Fibroblast of lung (primary cell): ENCODE results near the gene CKAP2. TPM values are rescaled to one million over a fixed set of nuclear protein-coding genes. Genes with fewer than 3 reads are reported as not detected.
"Not testable (repeated sequence)": the region's sequence is repeated elsewhere in the genome, so short reads cannot be mapped to it uniquely, and the experiment has no call there.

Source experiments
- DNase-seq, 2 donors: peaks; one replicate each; pipeline versions ENCODE4 v3.0.0 to v3.0.0-alpha.2; 2010; ENCODE audit warnings: low read depth in 2 of 2
- H2AFZ ChIP-seq: 2 replicates; pipeline ENCODE4 v1.5.1; 2012; ENCODE audit warnings: low read length, control low read depth, inconsistent platforms
- H3K27ac ChIP-seq: 2 replicates; pipeline ENCODE4 v1.5.1; 2011; ENCODE audit warnings: low read length, control low read depth; ENCODE audit not compliant: insufficient read depth
- H3K27me3 ChIP-seq: 2 replicates; pipeline ENCODE4 v1.5.1; 2011; ENCODE audit warnings: mild to moderate bottlenecking, low read length; ENCODE audit not compliant: control insufficient read depth, insufficient read depth
- H3K36me3 ChIP-seq: 2 replicates; pipeline ENCODE4 v1.5.1; 2011; ENCODE audit warnings: low read length; ENCODE audit not compliant: control insufficient read depth, insufficient read depth
- H3K4me1 ChIP-seq: 2 replicates; pipeline ENCODE4 v1.5.1; 2011; ENCODE audit warnings: low read length; ENCODE audit not compliant: control insufficient read depth, insufficient read depth; ENCODE audit errors: extremely low read depth
- H3K4me2 ChIP-seq: 2 replicates; pipeline ENCODE4 v1.5.1; 2011; ENCODE audit warnings: low read length, control low read depth; ENCODE audit not compliant: insufficient read depth; ENCODE audit errors: extremely low read depth
- H3K4me3 ChIP-seq, 4 experiments: fragments of 200-600 bp in 1 of 4; sonication (generic) in 1 of 4; replicated peaks in 1 of 4; 2 replicates each; pipeline ENCODE4 v1.5.1; 2011 to 2016; ENCODE audit warnings: low read length in 4 of 4, low read depth in 3 of 4, mild to moderate bottlenecking in 3 of 4, control low read depth in 2 of 4, inconsistent platforms in 1 of 4, mixed read lengths in 1 of 4; ENCODE audit not compliant: insufficient read depth in 1 of 4; ENCODE audit errors: control extremely low read depth in 1 of 4
- H3K79me2 ChIP-seq: 2 replicates; pipeline ENCODE4 v1.5.1; 2012; ENCODE audit warnings: mild to moderate bottlenecking, low read length, inconsistent platforms; ENCODE audit not compliant: control insufficient read depth, insufficient read depth
- H3K9ac ChIP-seq: 2 replicates; pipeline ENCODE4 v1.5.1; 2011; ENCODE audit warnings: mild to moderate bottlenecking, low read length, control low read depth; ENCODE audit not compliant: insufficient read depth
- H3K9me3 ChIP-seq: 2 replicates; pipeline ENCODE4 v1.5.1; 2012; ENCODE audit warnings: low read depth, low read length; ENCODE audit not compliant: control insufficient read depth, insufficient read depth
- H4K20me1 ChIP-seq: 2 replicates; pipeline ENCODE4 v1.5.1; 2011; ENCODE audit warnings: low read length; ENCODE audit not compliant: control insufficient read depth, insufficient read depth; ENCODE audit errors: extremely low read depth
- polyA plus RNA-seq, 2 donors: library from polyadenylated mRNA; depleted of rRNA in 1 of 2; stranded (reverse) in 1 of 2; unstranded in 1 of 2; fragments of >200 nt; gene quantifications; 2 replicates each; pipeline ENCODE4 v1.2.1, GENCODE V29; 2011 to 2012; ENCODE audit warnings: missing spikeins in 1 of 2
- total RNA-seq: library from RNA; depleted of rRNA; stranded (reverse); fragments of >200 nt; gene quantifications from 2 replicates; pipeline ENCODE4 v1.2.1, GENCODE V29; 2014

Gene CKAP2
- total and polyA plus RNA-seq, 2 donors (not counting 1 experiment from before 2014, with no cell fraction given), result 10.5 to 24.8 TPM

- H2AFZ ChIP-seq, H3K27me3 ChIP-seq, H3K79me2 ChIP-seq, H3K4me3 ChIP-seq, H3K9me3 ChIP-seq, H3K36me3 ChIP-seq, H3K4me2 ChIP-seq, H3K4me1 ChIP-seq, H4K20me1 ChIP-seq, H3K27ac ChIP-seq, DNase-seq, H3K9ac ChIP-seq: not testable (repeated sequence)
Observed at GRCh38 chr13:52488763-52489162, 33.5 kb downstream of the CKAP2 start.

- H3K9ac ChIP-seq, H2AFZ ChIP-seq, H3K27ac ChIP-seq, H3K9me3 ChIP-seq, H3K27me3 ChIP-seq, H3K4me1 ChIP-seq, H3K4me3 ChIP-seq, DNase-seq, H4K20me1 ChIP-seq, H3K4me2 ChIP-seq, H3K79me2 ChIP-seq, H3K36me3 ChIP-seq: not testable (repeated sequence)
Observed at GRCh38 chr13:52491015-52491414, 35.7 kb downstream of the CKAP2 start.

DNA sequence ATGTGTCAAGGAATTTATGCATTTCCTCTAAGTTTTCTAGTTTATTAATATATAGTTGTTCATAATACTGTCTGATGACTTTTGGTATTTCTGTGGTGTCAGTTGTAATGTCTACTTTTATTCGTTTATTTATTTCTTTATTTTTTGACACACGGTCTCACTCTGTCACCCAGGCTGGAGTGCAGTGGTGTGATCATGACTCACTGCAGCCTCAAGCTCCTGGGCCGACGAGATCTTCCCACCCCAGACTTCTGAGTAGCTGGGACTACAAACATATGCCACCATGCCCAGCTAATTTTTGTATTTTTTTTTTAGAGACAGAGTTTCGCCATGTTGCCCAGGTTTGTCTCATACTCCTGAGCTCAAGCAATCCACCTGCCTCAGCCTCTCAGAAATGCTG, 39.0 kb downstream of the CKAP2 start:
- H2AFZ ChIP-seq, H3K79me2 ChIP-seq, H4K20me1 ChIP-seq, H3K27ac ChIP-seq, H3K4me2 ChIP-seq, H3K4me3 ChIP-seq, H3K9me3 ChIP-seq, H3K4me1 ChIP-seq, H3K36me3 ChIP-seq, DNase-seq, H3K9ac ChIP-seq, H3K27me3 ChIP-seq: not testable (repeated sequence)

DNA sequence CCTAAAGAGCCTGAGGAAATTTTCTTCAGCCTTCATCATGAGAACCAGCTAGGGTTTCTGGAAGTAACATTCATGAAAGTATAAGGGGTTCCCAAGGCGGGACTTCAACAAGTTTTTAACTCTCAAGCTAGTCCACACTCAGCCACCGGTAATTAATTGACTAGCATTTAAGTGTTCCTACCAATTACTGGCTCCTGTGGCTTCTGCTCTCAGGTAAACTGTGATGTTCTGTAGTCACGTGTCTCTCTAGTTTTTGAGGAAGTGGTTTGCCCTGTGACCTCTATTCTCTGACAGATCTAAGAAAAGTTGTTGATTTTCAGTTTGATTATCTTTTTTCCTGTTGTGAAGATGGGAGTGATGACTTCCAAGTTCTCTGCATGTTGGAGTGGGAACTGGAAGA, 42.7 kb downstream of the CKAP2 start:
- H3K4me3 ChIP-seq, H3K4me1 ChIP-seq, DNase-seq, H4K20me1 ChIP-seq, H3K9ac ChIP-seq, H3K4me2 ChIP-seq, H3K36me3 ChIP-seq, H3K9me3 ChIP-seq, H3K27ac ChIP-seq, H2AFZ ChIP-seq, H3K27me3 ChIP-seq, H3K79me2 ChIP-seq: not testable (repeated sequence)

- DNase-seq, H3K4me2 ChIP-seq, H2AFZ ChIP-seq, H4K20me1 ChIP-seq, H3K9me3 ChIP-seq, H3K4me1 ChIP-seq, H3K36me3 ChIP-seq, H3K27me3 ChIP-seq, H3K9ac ChIP-seq, H3K4me3 ChIP-seq, H3K27ac ChIP-seq, H3K79me2 ChIP-seq: not testable (repeated sequence)
Observed at GRCh38 chr13:52502277-52502676, 47.0 kb downstream of the CKAP2 start.

- H3K9ac ChIP-seq, H3K36me3 ChIP-seq, H3K79me2 ChIP-seq, H3K4me3 ChIP-seq, H3K27me3 ChIP-seq, H4K20me1 ChIP-seq, H3K27ac ChIP-seq, H3K4me1 ChIP-seq, H3K9me3 ChIP-seq, H2AFZ ChIP-seq, H3K4me2 ChIP-seq, DNase-seq: not testable (repeated sequence)
Observed at GRCh38 chr13:52505843-52506242, 50.6 kb downstream of the CKAP2 start.

DNA sequence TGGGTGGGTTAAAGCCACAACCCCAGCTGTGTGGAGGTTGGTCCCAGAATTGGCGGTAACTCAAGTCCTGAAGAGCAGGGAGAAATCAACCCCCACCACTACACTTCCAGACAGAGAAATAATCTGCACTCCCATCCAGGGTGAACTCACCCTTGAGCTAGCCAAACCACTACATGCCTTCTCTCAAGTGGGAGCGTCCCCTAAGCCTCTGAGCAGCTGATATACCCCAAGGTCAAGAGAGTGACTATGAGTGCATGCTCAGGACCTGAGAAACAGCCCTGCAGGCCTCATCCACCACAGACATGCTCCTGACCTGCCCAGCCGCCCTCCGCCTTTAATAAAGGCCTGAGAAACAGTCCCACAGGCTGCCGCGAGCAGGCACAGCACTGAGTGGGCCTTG, 54.3 kb downstream of the CKAP2 start:
- not testable (repeated sequence) for H3K27ac ChIP-seq, H3K4me2 ChIP-seq, DNase-seq, H3K4me1 ChIP-seq, H3K36me3 ChIP-seq, H2AFZ ChIP-seq, H3K79me2 ChIP-seq, H3K9me3 ChIP-seq, H3K4me3 ChIP-seq, H3K9ac ChIP-seq, H3K27me3 ChIP-seq, H4K20me1 ChIP-seq
